Measurements from ENCODE around the gene FGF19.
A peak's percentile ranks its signal among the peaks of the same experiment; 100 is the strongest.

The FGF19 gene

GRCh38 chr11:69716891-69717747, 13.3 kb upstream of the FGF19 start:
- DNase-seq (ENCODE audit: low spot score), result no peak

- no peak for DNase-seq (ENCODE audit: low spot score)
Measured at GRCh38 chr11:69716099-69716498, 12.3 kb upstream of the FGF19 start.

GRCh38 chr11:69715446-69715845, 11.6 kb upstream of the FGF19 start:
- no peak for DNase-seq (ENCODE audit: low spot score)

GRCh38 chr11:69711822-69712801, 8.3 kb upstream of the FGF19 start:
- peak; percentile 30 for DNase-seq (ENCODE audit: low spot score)

- DNase-seq (ENCODE audit: low spot score), result no peak
Measured at GRCh38 chr11:69708736-69709401, 5.0 kb upstream of the FGF19 start.

GRCh38 chr11:69707176-69707575, 3.4 kb upstream of the FGF19 start:
- DNase-seq (ENCODE audit: low spot score), result no peak

DNA sequence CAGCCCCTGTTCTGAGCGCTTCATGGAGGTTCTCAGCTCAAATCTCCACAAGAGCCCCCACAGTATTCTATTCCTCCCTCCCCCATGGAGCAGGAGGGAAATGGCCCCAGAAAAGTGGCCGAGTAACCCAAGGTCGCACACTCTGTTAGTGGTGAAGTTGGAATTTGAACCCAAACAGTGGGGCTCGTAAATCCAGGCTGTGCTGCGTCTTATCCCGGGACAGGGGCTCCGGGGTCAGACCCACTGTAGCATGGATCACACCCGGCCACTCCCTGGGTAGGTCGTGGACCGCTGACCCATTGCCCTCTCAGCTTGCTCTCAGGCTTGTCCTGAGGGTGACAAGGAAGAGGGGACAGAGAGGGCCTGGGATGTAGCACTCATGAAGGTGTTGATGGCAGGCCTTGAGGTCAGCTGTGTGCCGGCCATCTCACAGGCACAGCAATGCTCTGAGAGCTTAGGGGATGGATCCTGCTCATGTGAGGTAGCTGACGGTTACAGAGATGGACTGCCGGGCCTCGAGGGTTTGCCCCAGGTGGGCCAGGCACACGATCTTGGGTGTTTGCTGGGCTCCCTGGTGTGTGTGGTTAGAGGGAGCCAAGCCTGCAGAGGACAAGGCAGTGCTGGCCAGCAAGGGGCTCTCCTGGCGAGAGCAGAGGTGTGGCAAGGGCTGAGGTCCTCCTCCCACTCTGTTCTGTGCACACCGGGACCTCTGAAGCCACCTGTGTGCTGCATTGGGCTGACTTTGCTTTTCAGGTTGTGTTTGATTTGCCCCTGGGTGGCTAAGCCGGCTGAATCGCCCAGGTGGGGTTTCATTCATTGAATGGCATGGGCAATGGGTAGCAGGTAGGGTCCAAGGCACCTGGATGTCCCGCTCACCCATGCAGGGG, 2.3 kb upstream of the FGF19 start:
- no peak for DNase-seq (ENCODE audit: low spot score)

DNA sequence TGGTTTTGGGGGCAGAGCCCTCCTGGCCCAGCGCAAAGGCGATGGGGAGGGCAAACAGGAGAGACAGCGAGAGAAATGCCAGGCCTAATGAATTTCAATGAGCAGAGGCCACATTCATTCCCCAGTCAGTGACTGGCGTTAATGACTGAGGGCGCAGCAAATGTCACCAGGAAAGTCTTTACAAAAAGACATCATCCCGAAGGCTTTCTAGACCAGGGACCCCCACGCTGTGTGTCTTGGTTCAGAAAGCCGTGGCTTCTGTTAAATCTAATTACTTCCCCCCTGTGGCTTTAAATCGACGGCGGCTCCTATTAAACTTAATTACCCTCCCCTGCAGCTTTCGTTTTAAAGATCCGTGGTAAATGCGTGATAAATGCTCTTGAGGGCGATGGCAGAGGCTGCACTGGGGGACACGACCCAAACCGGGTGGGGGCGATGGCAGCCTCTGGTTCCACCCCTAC, 1.6 kb upstream of the FGF19 start:
- no peak for DNase-seq (ENCODE audit: low spot score)

DNA sequence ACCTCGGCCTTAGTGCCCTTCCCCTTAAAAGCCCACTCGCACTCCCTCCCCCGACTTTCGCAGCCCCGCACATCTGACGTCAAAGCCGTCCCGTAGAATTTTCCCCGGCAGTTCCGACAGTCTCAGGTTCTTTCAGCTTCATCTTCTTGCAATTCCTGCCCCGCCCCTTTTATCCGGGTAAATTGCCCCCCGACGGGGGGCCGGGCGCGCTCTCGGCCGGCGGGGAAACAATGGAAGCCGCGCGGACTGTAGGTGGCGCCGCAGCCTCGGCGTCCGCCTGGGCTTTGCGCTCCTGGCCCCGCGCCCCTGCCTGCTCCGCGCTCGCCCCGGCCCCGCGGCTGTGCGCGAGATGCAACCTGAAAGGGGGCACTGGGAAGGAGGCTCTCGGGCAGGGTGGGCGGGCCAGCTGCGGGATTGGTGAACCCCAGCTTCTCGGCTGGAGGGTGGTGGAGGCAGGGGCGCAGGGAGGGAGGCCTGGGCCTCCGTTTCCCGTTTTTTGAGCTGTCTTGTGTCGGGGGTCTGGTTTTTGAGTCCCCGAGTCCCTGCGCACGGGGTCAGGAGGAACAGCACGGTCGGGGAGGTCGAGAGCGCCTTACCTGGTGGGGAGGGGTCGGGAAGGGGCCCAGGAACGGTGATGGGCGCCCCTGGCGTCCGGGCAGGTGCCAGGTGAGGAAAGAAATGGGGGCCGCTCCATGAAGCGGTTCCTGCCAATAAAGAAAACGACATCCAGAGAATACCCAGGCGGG, 859 bp upstream of the FGF19 start:
- DNase-seq (ENCODE audit: low spot score), result no peak

GRCh38 chr11:69703453-69703767, 412 bp downstream of the FGF19 start:
- no peak for DNase-seq (ENCODE audit: low spot score)

GRCh38 chr11:69702769-69703452, 911 bp downstream of the FGF19 start:
- no peak for DNase-seq (ENCODE audit: low spot score)

DNA sequence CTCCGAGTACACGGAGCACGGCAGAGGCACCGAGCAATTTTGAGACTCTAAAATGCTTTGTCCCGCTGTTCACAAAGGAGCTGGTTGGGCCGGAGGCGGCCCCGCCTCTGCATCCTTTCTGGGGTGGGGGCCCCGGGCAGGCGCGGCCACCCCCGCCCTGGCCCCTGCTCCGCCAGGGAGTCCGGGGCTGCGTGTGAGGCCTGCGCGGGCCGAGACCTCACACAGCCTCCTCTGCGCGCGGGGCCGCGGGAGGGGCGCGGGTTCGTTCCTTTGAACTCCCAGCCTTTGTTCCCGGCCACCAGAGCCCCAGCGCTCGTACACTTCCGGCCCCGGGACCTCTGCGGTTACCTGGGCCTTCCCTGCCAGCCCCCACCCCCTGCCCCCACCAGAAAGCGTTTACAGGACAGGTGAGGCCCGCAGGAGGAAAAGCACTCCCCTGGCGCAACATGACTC, 1.6 kb downstream of the FGF19 start:
- DNase-seq (ENCODE audit: low spot score), result no peak

DNA sequence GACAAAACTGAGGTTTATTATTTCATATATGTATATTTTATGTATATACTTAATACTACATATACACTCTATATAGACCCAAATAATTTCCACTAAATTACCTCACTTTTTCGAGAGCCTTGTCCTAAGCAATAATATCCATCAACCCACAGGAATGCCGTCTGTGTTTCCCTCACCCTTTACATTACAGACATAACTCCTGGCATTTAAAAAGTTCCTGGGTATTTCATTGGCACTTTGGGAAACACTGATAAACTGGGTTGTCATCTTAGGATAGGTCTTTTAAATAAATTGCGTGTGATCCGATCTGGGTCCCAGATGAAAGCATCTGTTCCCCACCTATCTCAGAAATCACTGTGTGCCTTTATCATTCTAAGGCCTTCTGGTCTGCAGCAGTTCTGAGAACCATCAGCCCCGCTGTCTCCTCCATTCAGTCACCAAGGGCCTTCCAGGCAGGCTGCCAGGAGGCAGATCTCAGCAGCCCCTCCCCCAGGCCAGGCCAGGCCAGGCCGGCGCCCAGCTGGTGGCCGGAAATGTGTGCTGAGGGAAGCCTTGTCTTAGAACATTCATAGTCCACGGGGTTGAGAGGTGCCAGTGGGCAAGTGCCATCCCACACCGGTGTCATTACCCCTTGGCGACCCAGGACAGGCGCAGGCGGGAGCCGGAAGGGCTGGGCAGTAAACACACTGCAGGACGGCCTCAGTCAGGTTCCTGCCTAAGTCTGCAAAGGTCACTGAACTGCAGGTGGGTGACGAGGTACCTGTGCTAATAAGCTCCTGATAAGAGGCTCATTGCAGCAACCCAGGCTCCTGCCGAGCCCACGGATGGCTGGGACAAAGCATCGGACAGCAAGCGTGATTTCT, 3.3 kb downstream of the FGF19 start:
- peak; percentile 81 for DNase-seq (ENCODE audit: low spot score)

GRCh38 chr11:69699213-69699612, 4.6 kb downstream of the FGF19 start:
- no peak for DNase-seq (ENCODE audit: low spot score)

GRCh38 chr11:69698362-69698761, 5.5 kb downstream of the FGF19 start:
- no peak for DNase-seq (ENCODE audit: low spot score)

DNA sequence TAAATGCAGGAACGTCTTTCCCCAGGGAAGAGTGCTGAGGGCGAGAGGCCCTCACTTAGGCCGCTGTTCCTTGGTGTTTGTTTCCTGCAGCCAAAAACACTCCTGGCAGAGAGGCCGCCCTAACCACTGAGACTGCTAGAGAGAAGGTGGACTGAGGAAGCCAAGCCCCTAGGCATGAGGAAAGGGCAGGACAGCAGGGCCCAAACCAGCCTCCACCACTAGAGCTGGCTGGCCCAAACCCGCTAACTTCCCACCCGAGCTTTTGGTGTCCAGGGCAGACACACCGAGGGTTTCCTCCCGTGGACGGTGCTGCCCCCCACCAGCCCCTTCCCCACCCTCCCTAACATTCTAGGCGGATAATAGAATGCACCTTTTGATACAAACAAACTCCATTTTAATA, 6.0 kb downstream of the FGF19 start:
- no peak for DNase-seq (ENCODE audit: low spot score)

DNA sequence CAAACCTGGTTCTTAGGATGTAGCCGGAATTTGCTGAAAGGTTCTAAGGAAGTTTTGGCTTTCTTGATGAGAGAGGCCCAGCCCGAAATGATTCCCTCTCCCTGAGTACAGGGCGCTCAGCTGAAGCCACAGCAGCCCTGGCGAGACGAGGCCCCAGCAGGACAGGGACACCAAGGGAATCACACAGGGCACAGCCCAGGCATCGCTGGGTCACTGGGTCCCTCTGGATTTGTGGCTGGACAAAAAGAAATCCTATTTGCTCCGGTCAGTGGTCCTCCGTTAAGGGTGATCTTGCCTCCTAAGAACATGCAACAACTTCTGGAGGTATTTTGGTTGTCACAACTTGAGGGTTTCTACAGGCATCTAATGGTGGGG, 6.4 kb downstream of the FGF19 start:
- no peak for DNase-seq (ENCODE audit: low spot score)

- DNase-seq (ENCODE audit: low spot score), result no peak
Measured at GRCh38 chr11:69696749-69697468, 6.9 kb downstream of the FGF19 start.
